Endothelial cell of umbilical vein (primary cell): Measurements from ENCODE around the gene CNTNAP2. TPM values are rescaled to one million over a fixed set of nuclear protein-coding genes. Genes with fewer than 3 reads are reported as not detected.

ENCODE experiments used
- BruUV-seq: library from RNA; stranded (reverse); fragments of 400-500 nt; replicated peaks from 2 replicates; lab custom pipeline; 2021; lab: Mats Ljungman, UMichigan
- CTCF ChIA-PET: fragments of 300-600, 350-600 bp; sonication (Branson Sonifier 250); formaldehyde crosslinking; loops from one replicate; lab custom pipeline; 2021; ENCODE audit warnings: antibody characterized with exemption, inconsistent platforms; lab: Charles Lee
- POLR2A ChIA-PET: fragments of 300-600, 350-600 bp; sonication (Branson Sonifier 250); formaldehyde crosslinking; loops from one replicate; lab custom pipeline; 2021; ENCODE audit warnings: antibody characterized with exemption, inconsistent platforms; lab: Charles Lee
- DNase-seq: peaks from one replicate; pipeline ENCODE4 v3.0.0-alpha.2; 2011; ENCODE audit warnings: low read depth, low spot score
- FAIRE-seq: peaks from 2 replicates; lab custom pipeline; 2011; peaks lifted over from hg19 to GRCh38; lab: Jason Lieb, UNC
- H2AFZ ChIP-seq: 2 replicates; pipeline ENCODE4 v1.6.0; 2012; ENCODE audit warnings: low read depth, low read length, control low read depth, inconsistent platforms
- H3K27ac ChIP-seq: 2 replicates; pipeline ENCODE4 v1.5.1; 2011; ENCODE audit warnings: low read depth, mild to moderate bottlenecking, control low read depth, low read length, moderate library complexity; ENCODE audit not compliant: insufficient read depth
- H3K27me3 ChIP-seq, 2 experiments: 2 replicates each; pipeline versions ENCODE4 v1.6.0 to v1.6.1; 2011; ENCODE audit warnings: low read length in 2 of 2, mixed read lengths in 1 of 2; ENCODE audit not compliant: control insufficient read depth in 2 of 2, insufficient read depth in 2 of 2
- H3K36me3 ChIP-seq, 2 experiments: 2 replicates in 1 of 2; 3 replicates in 1 of 2; pipeline ENCODE4 v1.5.1; 2011; ENCODE audit warnings: low read length in 2 of 2, mild to moderate bottlenecking in 1 of 2, moderate library complexity in 1 of 2; ENCODE audit not compliant: control insufficient read depth in 2 of 2, insufficient read depth in 2 of 2; ENCODE audit errors: extremely low read depth in 1 of 2
- H3K4me1 ChIP-seq: 3 replicates; pipeline ENCODE4 v1.5.1; 2011; ENCODE audit warnings: mild to moderate bottlenecking, low read length; ENCODE audit not compliant: control insufficient read depth, insufficient read depth; ENCODE audit errors: extremely low read depth
- H3K4me2 ChIP-seq: 2 replicates; pipeline ENCODE4 v1.6.1; 2011; ENCODE audit warnings: low read length, control low read depth, mixed read lengths; ENCODE audit not compliant: insufficient read depth
- H3K4me3 ChIP-seq, 3 experiments: fragments of 200-600 bp in 1 of 3; sonication (generic), shearing (Covaris generic) in 1 of 3; replicated peaks in 1 of 3; 2 replicates each; pipeline ENCODE4 v1.5.1; 2011 to 2016; ENCODE audit warnings: control low read depth in 3 of 3, low read length in 3 of 3, mild to moderate bottlenecking in 2 of 3, inconsistent platforms in 1 of 3, low read depth in 1 of 3, moderate library complexity in 1 of 3; ENCODE audit not compliant: insufficient read depth in 1 of 3
- H3K79me2 ChIP-seq: 2 replicates; pipeline ENCODE4 v1.6.0; 2012; ENCODE audit warnings: low read length, inconsistent platforms; ENCODE audit not compliant: control insufficient read depth, insufficient read depth
- H3K9ac ChIP-seq: replicated peaks from 2 replicates; pipeline ENCODE3; 2011; ENCODE audit warnings: low read length, control low read depth; ENCODE audit not compliant: insufficient read depth; ENCODE audit errors: extremely low read depth
- H3K9me1 ChIP-seq: replicated peaks from 3 replicates; pipeline ENCODE4 v1.6.0; 2011; ENCODE audit warnings: mild to moderate bottlenecking, low read length; ENCODE audit not compliant: control insufficient read depth, insufficient read depth; ENCODE audit errors: extremely low read depth
- H3K9me3 ChIP-seq: replicated peaks from 2 replicates; pipeline ENCODE4 v1.5.1; 2012; ENCODE audit warnings: low read length, inconsistent platforms; ENCODE audit not compliant: control insufficient read depth, insufficient read depth
- H4K20me1 ChIP-seq: replicated peaks from 2 replicates; pipeline ENCODE3; 2011; ENCODE audit warnings: mild to moderate bottlenecking, low read length; ENCODE audit not compliant: control insufficient read depth, insufficient read depth; ENCODE audit errors: extremely low read depth
- CTCF ChIP-seq, 2 donors: IDR thresholded peaks; 1 replicate in 1 of 2; 2 replicates in 1 of 2; pipeline ENCODE4 v1.5.1; 2011; ENCODE audit warnings: low read length in 2 of 2, mild to moderate bottlenecking in 2 of 2, moderate library complexity in 2 of 2, control low read depth in 1 of 2, inconsistent platforms in 1 of 2, low read depth in 1 of 2; ENCODE audit not compliant: insufficient read depth in 1 of 2; ENCODE audit errors: extremely low read depth in 1 of 2
- EZH2 ChIP-seq: IDR thresholded peaks from 2 replicates; pipeline ENCODE4 v1.6.1; 2012; ENCODE audit warnings: borderline replicate concordance, low read depth, mild to moderate bottlenecking, moderate library complexity, low read length, inconsistent platforms; ENCODE audit not compliant: severe bottlenecking
- FOS ChIP-seq: IDR thresholded peaks from 2 replicates; pipeline ENCODE4 v1.6.1; 2011; ENCODE audit warnings: mild to moderate bottlenecking, low read length, moderate library complexity, borderline replicate concordance; ENCODE audit not compliant: insufficient read depth
- GATA2 ChIP-seq: IDR thresholded peaks from 2 replicates; pipeline ENCODE4 v1.7.0; 2011; ENCODE audit warnings: low read depth, mild to moderate bottlenecking, moderate library complexity, mixed read lengths, low read length; ENCODE audit not compliant: insufficient read length, insufficient read depth
- JUN ChIP-seq: IDR thresholded peaks from 2 replicates; pipeline ENCODE4 v1.6.1; 2011; ENCODE audit warnings: borderline replicate concordance, low read depth; ENCODE audit not compliant: insufficient read length, insufficient read depth
- MAX ChIP-seq: IDR thresholded peaks from 2 replicates; pipeline ENCODE4 v1.6.1; 2011; ENCODE audit not compliant: insufficient read depth, insufficient read length
- MYC ChIP-seq: IDR thresholded peaks from one replicate; pipeline ENCODE4 v1.6.1; 2011; ENCODE audit warnings: mild to moderate bottlenecking, low read depth, low read length
- POLR2A ChIP-seq: IDR thresholded peaks from 2 replicates; pipeline ENCODE4 v1.6.1; 2012; ENCODE audit warnings: low read depth, mild to moderate bottlenecking, control low read depth, low read length
- POLR2AphosphoS5 ChIP-seq: IDR thresholded peaks from 2 replicates; pipeline ENCODE4 v1.6.1; 2012; ENCODE audit warnings: low read depth, mild to moderate bottlenecking, control low read depth, low read length, moderate library complexity; ENCODE audit not compliant: insufficient read depth
- dilution Hi-C: fragments of 300-500 bp; cut with MboI; formaldehyde crosslinking; loops from one replicate; pipeline ENCODE4 v1.15.0; 2019; ENCODE audit warnings: low sequenced_read_pairs; ENCODE audit not compliant: extremely low pct_ligation_motif_present
- intact Hi-C: fragments of 100-400 bp; cut with micrococcal nuclease; formaldehyde crosslinking; loops from one replicate; pipeline ENCODE4 v1.10.0; 2022
- polyA plus RNA-seq, 4 experiments: library from polyadenylated mRNA; depleted of rRNA in 3 of 4; stranded (reverse) in 3 of 4; unstranded in 1 of 4; fragments of >200 nt; gene quantifications; 2 replicates each; pipeline versions ENCODE4 v1.2.1 to v1.2.3, GENCODE V29; 2011 to 2012; ENCODE audit warnings: missing spikeins in 1 of 4
- total RNA-seq: library from RNA; stranded (reverse); gene quantifications from 2 replicates; pipeline ENCODE4 v1.2.3, GENCODE V29; 2021

CNTNAP2 gene
- total and polyA plus RNA-seq, 2 donors (not counting 3 experiments of a cell fraction or from before 2014, with no cell fraction given) = not detected

GRCh38 chr7:147659036-147659995, 1542.7 kb downstream of the CNTNAP2 start:
- Histone ChIP-seq H3K9me3 (no peaks in the 10 kb centered on the region), H3K9ac (no peak overlapping the region), H3K27ac (no peak overlapping the region), H3K27me3 (no peaks in the 10 kb centered on the region), H3K79me2 (no peaks in the 10 kb centered on the region), H2AFZ (no peak overlapping the region), H3K36me3 (no peaks in the 10 kb centered on the region), H3K4me3 (no peak overlapping the region), H3K4me2 (no peak overlapping the region), H4K20me1 (no peaks in the 10 kb centered on the region), H3K9me1 (no peaks in the 10 kb centered on the region), H3K4me1 (no peaks in the 10 kb centered on the region)
- dilution Hi-C loops (no loop called here), intact Hi-C loops (no loop called here)
- CTCF ChIA-PET = no interaction called here
- DNase-seq (no peak), FAIRE-seq (no peak)
- POLR2A ChIA-PET = no interaction called here
- BruUV-seq = no TSS peak
- TF ChIP-seq POLR2A = no peak
- TF ChIP-seq MAX = no peak
- TF ChIP-seq POLR2AphosphoS5 = no peak
- TF ChIP-seq GATA2 = no peak
- no peak for TF ChIP-seq EZH2
- no peak for TF ChIP-seq JUN

GRCh38 chr7:147664541-147664940, 1547.9 kb downstream of the CNTNAP2 start:
- H3K9me1 ChIP-seq = no peaks in the 10 kb centered on the region
- ChIA-PET CTCF (no interaction called here), POLR2A (no interaction called here)
- DNase-seq (no peak), FAIRE-seq (no peak)
- H3K4me3 ChIP-seq = no peak overlapping the region
- no peaks in the 10 kb centered on the region for H4K20me1 ChIP-seq
- H2AFZ ChIP-seq = no peak overlapping the region
- peaks cover 2% of the 10 kb centered on the region for H3K9me3 ChIP-seq
- H3K9ac ChIP-seq = no peak overlapping the region
- dilution Hi-C loops (no loop called here), intact Hi-C loops (no loop called here)
- H3K79me2 ChIP-seq = no peaks in the 10 kb centered on the region
- H3K4me1 ChIP-seq = no peaks in the 10 kb centered on the region
- BruUV-seq = no TSS peak
- no peak overlapping the region for H3K4me2 ChIP-seq
- no peak overlapping the region for H3K27ac ChIP-seq
- TF ChIP-seq MAX = no peak
- TF ChIP-seq GATA2 = no peak
- no peak for TF ChIP-seq POLR2AphosphoS5
- no peak for TF ChIP-seq JUN
- TF ChIP-seq POLR2A = no peak
- TF ChIP-seq MYC = no peak
- TF ChIP-seq FOS = no peak
- TF ChIP-seq EZH2 = no peak
- TF ChIP-seq CTCF (IDR thresholded peaks at IDR 0.05; ENCODE audit: extremely low read depth in 1 of 2, insufficient read depth in 1 of 2, low read depth in 1 of 2, low read length in 2 of 2) = no peak
- H3K27me3 ChIP-seq = no peaks in the 10 kb centered on the region
- no peaks in the 10 kb centered on the region for H3K36me3 ChIP-seq
